ENCODE results near the gene ADCK2. TPM values are rescaled to one million over a fixed set of nuclear protein-coding genes. Genes with fewer than 3 reads are reported as not detected.

ADCK2 gene
- total and polyA plus RNA-seq, 10 of the 15 experiments (the other 5 are each of a cell fraction or from before 2014, with no cell fraction given) = 0.52 to 19.4 (median 13.1) TPM

- peak; percentile 39 to 50; a peak in 3 of 4 replicates for TF ChIP-seq IKZF2 (IDR thresholded peaks at IDR 0.05)
- no peak for TF ChIP-seq KDM1A (IDR thresholded peaks at IDR 0.05; ENCODE audit: borderline replicate concordance)
- no peak for TF ChIP-seq EP300 (IDR thresholded peaks at IDR 0.05; ENCODE audit: borderline replicate concordance in 1 of 2, control insufficient read depth in 1 of 2, low read depth in 2 of 2, low read length in 2 of 2)
- no peak for TF ChIP-seq ZNF622 (IDR thresholded peaks at IDR 0.05)
- TF ChIP-seq JUNB (IDR thresholded peaks at IDR 0.05) = no peak
- no peak for TF ChIP-seq CREB1 (IDR thresholded peaks at IDR 0.05; ENCODE audit: low read depth)
- no peak for TF ChIP-seq ESRRA (IDR thresholded peaks at IDR 0.05; ENCODE audit: low read length)
- TF ChIP-seq MAX (IDR thresholded peaks at IDR 0.05; ENCODE audit: low read depth, low read length) = no peak
- TF ChIP-seq EED (IDR thresholded peaks at IDR 0.05; ENCODE audit: low read depth) = peak; percentile 82
- no peak for TF ChIP-seq CHD4 (IDR thresholded peaks at IDR 0.05)
- peak; percentile 69 for TF ChIP-seq SPI1 (IDR thresholded peaks at IDR 0.05; ENCODE audit: borderline replicate concordance, insufficient read depth, low read depth, low read length)
These were observed 15.9 kb upstream of the ADCK2 start (continued) for GRCh38 chr7:140656548-140657515.

- SMC1A ChIA-PET (ENCODE audit: uncharacterized antibody, unreplicated experiment) = no interaction called here
- Histone ChIP-seq H3K27ac (ENCODE audit: control insufficient read depth, insufficient read depth) (no peak overlapping the region), H3K4me2 (ENCODE audit: control insufficient read depth, insufficient read depth) (no peak overlapping the region), H3K4me3 (no peak overlapping the region), H2AFZ (ENCODE audit: control insufficient read depth, low read depth, low read length) (no peak overlapping the region), H3K9me3 (replicated peaks; ENCODE audit: control insufficient read depth, insufficient read depth, low read length) (no peaks in the 10 kb centered on the region), H4K20me1 (ENCODE audit: control insufficient read depth, insufficient read depth) (no peaks in the 10 kb centered on the region), H3K79me2 (ENCODE audit: control insufficient read depth, insufficient read depth, low read length) (no peaks in the 10 kb centered on the region), H3K4me1 (ENCODE audit: control insufficient read depth, insufficient read depth, low read length) (peaks cover 12% of the 10 kb centered on the region), H3K9ac (ENCODE audit: control insufficient read depth, insufficient read depth, low read length) (no peak overlapping the region), H3K27me3 (replicated peaks in 1 of 2; ENCODE audit: control insufficient read depth in 2 of 2, insufficient read depth in 2 of 2, low read length in 1 of 2) (no peaks in the 10 kb centered on the region), H3K36me3 (ENCODE audit: control insufficient read depth in 2 of 2, insufficient read depth in 2 of 2, low read length in 1 of 2) (no peaks in the 10 kb centered on the region)
- in situ Hi-C loops (cut with MboI) (loop anchor here (5.0 kb wide), 1 partner anchor 141 kb away; no protein-coding TSS in a partner anchor), intact Hi-C loops (cut with micrococcal nuclease; ENCODE audit: unreplicated experiment) (loop anchor here (5.0 kb wide), 1 partner anchor 354 kb away; the partner anchor contains the start of gene MRPS33)
- WGBS (ENCODE audit: insufficient coverage, insufficient replicate concordance, low lambda C conversion rate, missing lambda C conversion rate) = 86% methylated on average over 9 of the region's 9 CpGs
- DNase-seq (ENCODE audit: low read depth, low spot score) (no peak), FAIRE-seq (no peak), ATAC-seq (no peak)
- no TSS peak for BruUV-seq (replicated peaks)
- TF ChIP-seq CREB1 (IDR thresholded peaks at IDR 0.05; ENCODE audit: low read depth) (no peak), CHD4 (IDR thresholded peaks at IDR 0.05) (no peak), E4F1 (IDR thresholded peaks at IDR 0.05; ENCODE audit: borderline replicate concordance, partially characterized antibody) (no peak), SPI1 (IDR thresholded peaks at IDR 0.05; ENCODE audit: borderline replicate concordance, insufficient read depth, low read depth, low read length) (no peak), NBN (IDR thresholded peaks at IDR 0.05) (no peak), HSF1 (IDR thresholded peaks at IDR 0.05; ENCODE audit: low read depth, low read length) (no peak), BCL11A (IDR thresholded peaks at IDR 0.05; ENCODE audit: low read depth, low read length) (no peak), RFX5 (IDR thresholded peaks at IDR 0.05; ENCODE audit: low read depth, low read length) (no peak), CBFB (IDR thresholded peaks at IDR 0.05; ENCODE audit: low read depth) (no peak)
- CTCF ChIA-PET = interaction anchor here (1.9 kb wide), 1 partner anchor 181 kb away, joined by 5 read pairs; no protein-coding TSS in a partner anchor
- RAD21 ChIA-PET (ENCODE audit: unreplicated experiment) = interaction anchor here (0.6 to 1.2 kb wide), 2 partner anchors 25 to 652 kb away, joined by 3 read pairs; no protein-coding TSS in a partner anchor
- POLR2A ChIA-PET = no interaction called here
These were observed 14.9 kb upstream of the ADCK2 start for GRCh38 chr7:140657891-140658290.

Data from GM12878 (cell line).